Liver (tissue), 3 donors: ENCODE measurements around the gene SH2B3.

ENCODE experiments used
- EGR1 ChIP-seq, 2 donors: IDR thresholded peaks; 2 replicates each; pipeline ENCODE4 v1.6.1; 2016 to 2018; ENCODE audit warnings: antibody characterized with exemption in 2 of 2, low read depth in 2 of 2
- GABPA ChIP-seq, 2 donors: IDR thresholded peaks in 1 of 2; conservative IDR thresholded peaks in 1 of 2; 2 replicates each; pipeline ENCODE4 v1.6.1; 2016; ENCODE audit warnings: antibody characterized with exemption in 2 of 2, mild to moderate bottlenecking in 1 of 2, moderate library complexity in 1 of 2
- TAF1 ChIP-seq: conservative IDR thresholded peaks from 2 replicates; pipeline ENCODE4 v1.6.1; 2016; ENCODE audit warnings: antibody characterized with exemption, mild to moderate bottlenecking
- TF ChIP-seq, protein P1 (sequence below): fragments of 150-350 bp; IDR thresholded peaks from 2 replicates; pipeline ENCODE4 v1.5.1; 2017; ENCODE audit warnings: improper control_type of control experiment, low read depth, low read length; ENCODE audit not compliant: missing input control
- TF ChIP-seq, protein P2 (sequence below): IDR thresholded peaks from 2 replicates; pipeline ENCODE4 v1.6.1; 2016; ENCODE audit warnings: antibody characterized with exemption
- donor health status: healthy.
- donor health status: healthy.

DNA sequence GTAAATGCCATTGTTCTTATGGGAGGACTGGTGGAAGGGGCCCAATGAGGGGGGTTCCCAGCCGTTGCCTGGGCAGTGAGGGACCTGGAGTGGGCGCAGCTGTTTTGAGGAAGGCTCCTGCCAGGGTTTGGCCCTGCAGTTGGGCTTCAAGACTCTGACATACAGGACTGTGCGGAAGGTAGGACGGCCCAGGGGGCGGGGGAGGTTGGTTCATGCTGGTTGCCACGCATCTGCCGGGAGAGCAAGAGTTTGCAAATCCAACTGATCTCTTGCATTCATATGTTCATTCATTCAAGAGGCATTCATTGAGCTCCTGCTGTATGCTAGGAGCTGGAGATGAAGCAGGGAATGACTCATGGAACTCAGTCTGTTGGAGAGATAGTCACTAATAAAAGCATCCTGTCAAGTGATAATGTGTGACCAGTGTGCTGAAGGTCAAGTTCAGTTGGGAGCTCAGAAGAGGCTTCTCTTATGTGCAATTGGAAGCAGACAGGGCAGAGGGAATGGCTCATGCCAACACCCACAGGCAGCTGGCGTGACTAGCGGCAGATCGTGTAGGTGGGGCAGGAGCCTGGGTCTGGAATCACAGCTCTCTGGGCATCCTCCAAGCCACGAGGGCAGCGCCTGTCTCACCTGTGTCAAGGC lies 7.8 kb downstream of the SH2B3 start:
- TF ChIP-seq, protein P1, sequence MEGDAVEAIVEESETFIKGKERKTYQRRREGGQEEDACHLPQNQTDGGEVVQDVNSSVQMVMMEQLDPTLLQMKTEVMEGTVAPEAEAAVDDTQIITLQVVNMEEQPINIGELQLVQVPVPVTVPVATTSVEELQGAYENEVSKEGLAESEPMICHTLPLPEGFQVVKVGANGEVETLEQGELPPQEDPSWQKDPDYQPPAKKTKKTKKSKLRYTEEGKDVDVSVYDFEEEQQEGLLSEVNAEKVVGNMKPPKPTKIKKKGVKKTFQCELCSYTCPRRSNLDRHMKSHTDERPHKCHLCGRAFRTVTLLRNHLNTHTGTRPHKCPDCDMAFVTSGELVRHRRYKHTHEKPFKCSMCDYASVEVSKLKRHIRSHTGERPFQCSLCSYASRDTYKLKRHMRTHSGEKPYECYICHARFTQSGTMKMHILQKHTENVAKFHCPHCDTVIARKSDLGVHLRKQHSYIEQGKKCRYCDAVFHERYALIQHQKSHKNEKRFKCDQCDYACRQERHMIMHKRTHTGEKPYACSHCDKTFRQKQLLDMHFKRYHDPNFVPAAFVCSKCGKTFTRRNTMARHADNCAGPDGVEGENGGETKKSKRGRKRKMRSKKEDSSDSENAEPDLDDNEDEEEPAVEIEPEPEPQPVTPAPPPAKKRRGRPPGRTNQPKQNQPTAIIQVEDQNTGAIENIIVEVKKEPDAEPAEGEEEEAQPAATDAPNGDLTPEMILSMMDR = no peak
- TF ChIP-seq GABPA (IDR thresholded peaks at IDR 0.05 in 1 of 2, conservative IDR thresholded peaks at IDR 0.05 in 1 of 2) (no peak), EGR1 (IDR thresholded peaks at IDR 0.05; ENCODE audit: low read depth in 2 of 2) (no peak), TAF1 (no peak)
- TF ChIP-seq, protein P2, sequence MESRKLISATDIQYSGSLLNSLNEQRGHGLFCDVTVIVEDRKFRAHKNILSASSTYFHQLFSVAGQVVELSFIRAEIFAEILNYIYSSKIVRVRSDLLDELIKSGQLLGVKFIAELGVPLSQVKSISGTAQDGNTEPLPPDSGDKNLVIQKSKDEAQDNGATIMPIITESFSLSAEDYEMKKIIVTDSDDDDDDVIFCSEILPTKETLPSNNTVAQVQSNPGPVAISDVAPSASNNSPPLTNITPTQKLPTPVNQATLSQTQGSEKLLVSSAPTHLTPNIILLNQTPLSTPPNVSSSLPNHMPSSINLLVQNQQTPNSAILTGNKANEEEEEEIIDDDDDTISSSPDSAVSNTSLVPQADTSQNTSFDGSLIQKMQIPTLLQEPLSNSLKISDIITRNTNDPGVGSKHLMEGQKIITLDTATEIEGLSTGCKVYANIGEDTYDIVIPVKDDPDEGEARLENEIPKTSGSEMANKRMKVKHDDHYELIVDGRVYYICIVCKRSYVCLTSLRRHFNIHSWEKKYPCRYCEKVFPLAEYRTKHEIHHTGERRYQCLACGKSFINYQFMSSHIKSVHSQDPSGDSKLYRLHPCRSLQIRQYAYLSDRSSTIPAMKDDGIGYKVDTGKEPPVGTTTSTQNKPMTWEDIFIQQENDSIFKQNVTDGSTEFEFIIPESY = no peak
